MCF 10A (cell line): ENCODE results near the gene SCN1B. TPM values are rescaled to one million over a fixed set of nuclear protein-coding genes. Genes with fewer than 3 reads are reported as not detected.

Source experiments
- BruUV-seq: library from RNA; stranded (reverse); fragments of 400-500 nt; replicated peaks from 2 replicates; lab custom pipeline; 2021; lab: Mats Ljungman, UMichigan
- CTCF ChIA-PET: fragments of 300-600 bp; sonication (Branson Sonifier 250); formaldehyde crosslinking; extraction: SDS; loops from one replicate; lab custom pipeline; 2021; ENCODE audit warnings: antibody characterized with exemption, inconsistent platforms; lab: Yijun Ruan, JAX
- POLR2A ChIA-PET: fragments of 300-600, 350-650 bp; sonication (Branson Sonifier 250); formaldehyde crosslinking; extraction: SDS; loops from one replicate; lab custom pipeline; 2020; ENCODE audit warnings: antibody characterized with exemption, inconsistent platforms; lab: Yijun Ruan, JAX
- DNase-seq: peaks from one replicate; pipeline ENCODE4 v3.0.0-alpha.2; 2018; ENCODE audit not compliant: unreplicated experiment
- H3K27ac Mint-ChIP-seq: one replicate; pipeline ENCODE4 v1.8.0; 2022; ENCODE audit warnings: mild to moderate bottlenecking, low read depth, mixed read lengths; ENCODE audit not compliant: unreplicated experiment
- H3K27me3 Mint-ChIP-seq: one replicate; pipeline ENCODE4 v1.8.0; 2022; ENCODE audit warnings: mixed read lengths; ENCODE audit not compliant: insufficient read depth, unreplicated experiment
- H3K36me3 Mint-ChIP-seq: one replicate; pipeline ENCODE4 v1.8.0; 2022; ENCODE audit warnings: mild to moderate bottlenecking, moderate library complexity, mixed read lengths; ENCODE audit not compliant: insufficient read depth, unreplicated experiment
- H3K4me1 Mint-ChIP-seq: one replicate; pipeline ENCODE4 v1.8.0; 2022; ENCODE audit warnings: mixed read lengths; ENCODE audit not compliant: insufficient read depth, unreplicated experiment
- H3K4me3 Mint-ChIP-seq: one replicate; pipeline ENCODE4 v1.8.0; 2022; ENCODE audit warnings: mild to moderate bottlenecking, moderate library complexity, mixed read lengths; ENCODE audit not compliant: unreplicated experiment
- H3K9me3 Mint-ChIP-seq: one replicate; pipeline ENCODE4 v1.8.0; 2022; ENCODE audit warnings: mixed read lengths; ENCODE audit not compliant: unreplicated experiment
- intact Hi-C: fragments of 100-400 bp; cut with micrococcal nuclease; formaldehyde crosslinking; loops from 2 replicates; pipeline ENCODE4 v1.14.1; 2022
- total RNA-seq: library from RNA; stranded (reverse); gene quantifications from 2 replicates; pipeline ENCODE4 v1.2.3, GENCODE V29; 2022
- TF ChIP-seq, protein P1 (sequence below): fragments of 200-600 bp; IDR thresholded peaks from one replicate; pipeline ENCODE4 v1.8.0; 2022; ENCODE audit warnings: antibody characterized with exemption, mild to moderate bottlenecking; ENCODE audit not compliant: unreplicated experiment

SCN1B gene
- total RNA-seq, 1 experiment from 2014 or later = 0.19 TPM

DNA sequence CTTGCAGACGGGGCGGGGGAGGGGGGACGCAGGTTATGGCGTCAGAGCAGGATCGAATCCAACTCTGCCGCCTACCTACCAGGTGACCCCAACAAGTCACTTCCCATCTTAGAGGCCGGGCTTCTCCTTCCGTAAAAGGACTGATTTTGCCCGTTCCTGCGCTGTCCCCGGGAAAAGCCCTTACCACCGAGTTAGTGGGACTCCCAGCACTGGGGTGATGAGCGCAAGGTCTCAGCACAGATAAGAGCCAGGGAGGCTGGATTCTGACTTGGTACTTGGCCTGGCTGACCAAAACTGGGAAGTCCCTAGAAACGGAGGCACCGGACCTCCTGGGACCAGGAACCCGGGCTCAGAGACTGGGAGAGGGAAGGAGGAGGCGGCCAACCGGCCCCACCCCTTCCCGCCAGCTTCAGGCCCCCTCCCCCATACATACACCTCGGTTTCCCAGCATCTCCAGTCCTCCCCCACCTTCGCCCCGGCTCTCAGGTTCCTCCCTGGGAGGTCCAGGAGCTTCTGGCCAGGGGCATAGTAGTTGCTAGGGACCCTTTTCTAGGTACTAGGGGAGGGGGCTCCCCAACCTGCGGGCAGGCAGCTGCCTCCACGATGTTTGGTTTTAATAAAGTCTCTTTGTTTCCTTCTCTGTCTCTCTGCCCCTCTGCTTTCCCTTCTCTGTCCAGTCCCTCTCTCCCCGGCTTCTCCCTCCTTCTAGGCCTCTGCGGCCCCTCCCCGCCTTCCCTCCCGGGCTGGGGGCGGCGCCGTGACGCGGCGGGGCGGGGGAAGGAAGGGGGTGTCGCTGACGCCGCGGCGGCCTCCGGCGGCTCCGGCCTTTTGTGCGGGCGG is 30.6 kb upstream of the SCN1B start, which contains the start of gene GRAMD1A:
Gene GRAMD1A (plus strand): TSS at position 826 of the 840 bp plus-strand sequence. CDS start 156 bp downstream, outside the sequence.
- CTCF ChIA-PET = interaction anchor here (0.7 to 2.7 kb wide), 3 partner anchors 17 to 46 kb away, joined by 3 to 16 read pairs (median 5); no protein-coding TSS in a partner anchor
- DNase-seq = peak; percentile 93
- POLR2A ChIA-PET = interaction anchor here (0.6 to 1.8 kb wide), 4 partner anchors 11 to 73 kb away, joined by 4 to 9 read pairs (median 6); partner anchors contain the start of genes ZNF30 and ZNF792
- H3K4me1 Mint-ChIP-seq = peaks cover 29% of the 10 kb centered on the region
- BruUV-seq = TSS peak; percentile 91
- H3K36me3 Mint-ChIP-seq = peaks cover 6% of the 10 kb centered on the region
- intact Hi-C loops = no loop called here
- H3K4me3 Mint-ChIP-seq = peak within 1 kb of the TSS; percentile 84
- TF ChIP-seq, protein P1, sequence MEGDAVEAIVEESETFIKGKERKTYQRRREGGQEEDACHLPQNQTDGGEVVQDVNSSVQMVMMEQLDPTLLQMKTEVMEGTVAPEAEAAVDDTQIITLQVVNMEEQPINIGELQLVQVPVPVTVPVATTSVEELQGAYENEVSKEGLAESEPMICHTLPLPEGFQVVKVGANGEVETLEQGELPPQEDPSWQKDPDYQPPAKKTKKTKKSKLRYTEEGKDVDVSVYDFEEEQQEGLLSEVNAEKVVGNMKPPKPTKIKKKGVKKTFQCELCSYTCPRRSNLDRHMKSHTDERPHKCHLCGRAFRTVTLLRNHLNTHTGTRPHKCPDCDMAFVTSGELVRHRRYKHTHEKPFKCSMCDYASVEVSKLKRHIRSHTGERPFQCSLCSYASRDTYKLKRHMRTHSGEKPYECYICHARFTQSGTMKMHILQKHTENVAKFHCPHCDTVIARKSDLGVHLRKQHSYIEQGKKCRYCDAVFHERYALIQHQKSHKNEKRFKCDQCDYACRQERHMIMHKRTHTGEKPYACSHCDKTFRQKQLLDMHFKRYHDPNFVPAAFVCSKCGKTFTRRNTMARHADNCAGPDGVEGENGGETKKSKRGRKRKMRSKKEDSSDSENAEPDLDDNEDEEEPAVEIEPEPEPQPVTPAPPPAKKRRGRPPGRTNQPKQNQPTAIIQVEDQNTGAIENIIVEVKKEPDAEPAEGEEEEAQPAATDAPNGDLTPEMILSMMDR = no peak
- H3K9me3 Mint-ChIP-seq = no peaks in the 10 kb centered on the region
- no peaks in the 10 kb centered on the region for H3K27me3 Mint-ChIP-seq
- H3K27ac Mint-ChIP-seq = peak within 1 kb of the TSS; percentile 86

DNA sequence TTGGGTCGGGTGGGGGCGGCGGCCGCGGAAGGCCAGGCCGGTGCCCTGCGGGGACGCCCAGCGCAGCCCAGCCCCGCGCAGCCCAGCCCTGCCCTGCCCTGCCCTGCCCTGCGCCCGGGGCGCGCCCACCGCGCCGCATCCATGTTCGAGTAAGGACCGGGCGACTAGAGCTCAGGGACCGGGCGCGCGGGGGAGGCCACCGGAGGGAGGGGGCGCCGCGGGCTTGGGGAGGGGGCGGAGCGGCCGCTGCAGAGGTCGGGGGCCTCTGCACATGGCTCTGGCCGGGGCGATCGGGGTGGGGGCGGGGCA is 30.0 kb upstream of the SCN1B start:
- POLR2A ChIA-PET = interaction anchor here (0.5 to 1.8 kb wide), 4 partner anchors 11 to 1546 kb away, joined by 3 to 9 read pairs (median 6); partner anchors contain the start of genes ZNF30 and ZNF792
- no peak for DNase-seq
- Mint-ChIP-seq H3K36me3 (peaks cover 8% of the 10 kb centered on the region), H3K27ac (peak overlapping the region; percentile 86), H3K4me1 (peaks cover 29% of the 10 kb centered on the region), H3K4me3 (peak overlapping the region; percentile 84), H3K27me3 (no peaks in the 10 kb centered on the region), H3K9me3 (no peaks in the 10 kb centered on the region)
- TF ChIP-seq, protein P1 = no peak
- intact Hi-C loops = no loop called here
- CTCF ChIA-PET = interaction anchor here (0.6 to 2.7 kb wide), 5 partner anchors 13 to 244 kb away, joined by 3 to 16 read pairs (median 5); no protein-coding TSS in a partner anchor
- no TSS peak for BruUV-seq

DNA sequence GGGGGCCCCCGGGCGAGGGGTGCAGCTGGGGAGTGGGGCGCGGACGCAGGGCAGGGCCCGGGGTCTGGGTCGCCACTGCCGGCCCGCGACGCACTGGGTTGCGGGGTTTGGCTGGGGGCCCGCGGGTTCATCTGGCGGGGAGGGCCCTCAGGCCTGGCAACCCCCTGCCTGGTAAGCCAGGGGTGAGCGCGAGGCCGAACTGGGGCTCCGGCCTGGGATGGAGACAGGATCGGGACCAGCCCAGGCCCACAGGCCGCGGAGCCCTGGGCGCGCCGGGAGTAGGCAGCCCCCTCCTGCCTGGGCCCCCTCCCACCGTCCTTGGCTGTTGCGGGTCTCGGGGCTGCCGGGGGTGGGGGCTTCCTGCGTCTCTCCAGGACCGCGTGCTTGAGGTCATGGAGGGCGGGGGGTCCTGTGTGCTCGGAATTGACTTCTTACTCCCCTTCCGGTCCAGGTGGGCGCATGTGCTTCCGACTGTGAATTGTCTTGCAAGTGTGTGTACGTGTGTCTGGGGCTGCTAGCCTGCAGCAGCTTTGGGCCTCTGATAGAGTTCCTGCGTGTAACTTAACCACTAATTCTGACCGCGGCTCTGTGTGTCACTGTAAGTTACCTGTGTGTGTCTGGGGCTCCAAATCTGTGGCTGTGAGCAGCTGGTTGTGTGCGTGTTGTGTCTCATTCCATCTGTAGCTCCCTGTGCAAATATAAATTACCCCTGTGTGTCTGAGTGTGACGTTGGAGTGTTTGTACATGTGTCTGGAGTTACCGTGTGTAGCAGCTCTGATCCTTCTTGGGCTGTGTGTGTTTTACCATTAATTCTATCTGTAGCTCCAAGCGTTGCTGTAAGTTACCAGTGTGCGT is 29.4 kb upstream of the SCN1B start:
- peaks cover 29% of the 10 kb centered on the region for H3K4me1 Mint-ChIP-seq
- no peaks in the 10 kb centered on the region for H3K27me3 Mint-ChIP-seq
- peaks cover 14% of the 10 kb centered on the region for H3K36me3 Mint-ChIP-seq
- intact Hi-C loops = loop anchor here (1.0 kb wide), 1 partner anchor 28 kb away; no protein-coding TSS in a partner anchor
- peak overlapping the region; percentile 86 for H3K27ac Mint-ChIP-seq
- CTCF ChIA-PET = interaction anchor here (0.6 to 2.7 kb wide), 12 partner anchors 12 to 245 kb away, joined by 3 to 16 read pairs (median 4); partner anchors contain the start of gene ZNF30
- no peaks in the 10 kb centered on the region for H3K9me3 Mint-ChIP-seq
- POLR2A ChIA-PET = interaction anchor here (0.5 to 1.8 kb wide), 8 partner anchors 10 to 1545 kb away, joined by 3 to 9 read pairs (median 4); partner anchors contain the start of genes ZNF30 and ZNF792
- BruUV-seq = TSS peak; percentile 29
- TF ChIP-seq, protein P1 = no peak
- H3K4me3 Mint-ChIP-seq = peak overlapping the region; percentile 84
- DNase-seq = peak; percentile 42
